ENCODE measurements around the gene CNP.

DNA sequence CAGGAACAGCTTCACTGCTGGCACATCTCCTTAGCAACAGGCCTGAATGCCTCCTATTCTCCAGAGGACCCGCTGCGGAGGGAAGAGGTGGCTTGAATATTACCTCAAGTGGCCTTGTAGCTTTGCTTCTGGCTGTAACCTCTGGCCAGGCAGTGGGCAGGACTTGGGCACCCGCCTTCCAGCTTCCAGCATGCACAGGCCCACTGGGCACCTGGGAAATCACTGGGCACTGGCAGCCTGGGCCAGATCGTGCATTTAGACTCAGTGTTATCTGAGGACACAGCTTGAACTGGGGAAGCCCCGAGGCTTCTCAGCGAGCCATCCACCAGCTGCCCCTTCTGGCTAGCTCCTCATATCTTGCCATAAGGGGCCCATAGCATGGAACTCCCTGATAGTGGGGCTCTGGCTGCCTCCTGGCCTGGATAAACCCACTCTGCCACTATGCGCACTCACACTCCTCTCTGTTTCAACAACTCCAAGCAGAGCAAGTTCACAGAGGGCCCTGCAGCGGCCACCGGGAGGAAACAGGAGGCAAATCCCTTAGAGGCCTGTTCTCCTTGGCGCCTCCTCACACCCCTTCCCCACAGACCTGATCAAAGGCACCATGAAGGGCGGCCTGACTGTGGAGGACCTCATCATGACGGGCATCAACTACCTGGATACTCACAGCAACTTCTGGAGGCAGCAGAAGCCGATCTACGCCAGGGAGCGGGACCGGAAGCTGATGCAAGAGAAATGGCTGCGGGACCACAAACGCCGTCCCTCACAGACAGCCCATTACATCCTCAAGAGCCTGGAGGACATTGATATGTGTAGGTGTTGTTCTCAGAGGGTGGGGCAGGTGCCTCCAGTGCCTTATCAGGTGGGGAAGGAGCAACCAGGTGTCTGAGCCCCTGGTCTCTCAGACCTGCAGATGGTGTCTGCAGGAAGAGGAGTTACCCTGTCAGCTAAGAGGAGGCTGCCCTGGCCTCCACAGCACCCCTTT, 28.3 kb upstream of the CNP start:
- TF ChIP-seq, protein P1, sequence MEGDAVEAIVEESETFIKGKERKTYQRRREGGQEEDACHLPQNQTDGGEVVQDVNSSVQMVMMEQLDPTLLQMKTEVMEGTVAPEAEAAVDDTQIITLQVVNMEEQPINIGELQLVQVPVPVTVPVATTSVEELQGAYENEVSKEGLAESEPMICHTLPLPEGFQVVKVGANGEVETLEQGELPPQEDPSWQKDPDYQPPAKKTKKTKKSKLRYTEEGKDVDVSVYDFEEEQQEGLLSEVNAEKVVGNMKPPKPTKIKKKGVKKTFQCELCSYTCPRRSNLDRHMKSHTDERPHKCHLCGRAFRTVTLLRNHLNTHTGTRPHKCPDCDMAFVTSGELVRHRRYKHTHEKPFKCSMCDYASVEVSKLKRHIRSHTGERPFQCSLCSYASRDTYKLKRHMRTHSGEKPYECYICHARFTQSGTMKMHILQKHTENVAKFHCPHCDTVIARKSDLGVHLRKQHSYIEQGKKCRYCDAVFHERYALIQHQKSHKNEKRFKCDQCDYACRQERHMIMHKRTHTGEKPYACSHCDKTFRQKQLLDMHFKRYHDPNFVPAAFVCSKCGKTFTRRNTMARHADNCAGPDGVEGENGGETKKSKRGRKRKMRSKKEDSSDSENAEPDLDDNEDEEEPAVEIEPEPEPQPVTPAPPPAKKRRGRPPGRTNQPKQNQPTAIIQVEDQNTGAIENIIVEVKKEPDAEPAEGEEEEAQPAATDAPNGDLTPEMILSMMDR (IDR thresholded peaks at IDR 0.05), result no peak
- no peak for TF ChIP-seq POLR2A (IDR thresholded peaks at IDR 0.05)
